Esophagus (tissue), 2 donors: Measurements from ENCODE around the gene MBNL1. TPM values are rescaled to one million over a fixed set of nuclear protein-coding genes. Genes with fewer than 3 reads are reported as not detected.

Experiments
- H3K27ac ChIP-seq, 2 donors: one replicate each; pipeline ENCODE4 v1.5.1; 2013; ENCODE audit warnings: low read depth in 2 of 2, mild to moderate bottlenecking in 2 of 2, inconsistent platforms in 1 of 2, low read length in 1 of 2, moderate library complexity in 1 of 2
- H3K27me3 ChIP-seq, 2 donors: one replicate each; pipeline ENCODE4 v1.6.1; 2013; ENCODE audit warnings: low read length in 2 of 2, control low read depth in 1 of 2, mild to moderate bottlenecking in 1 of 2; ENCODE audit not compliant: insufficient read depth in 2 of 2, control insufficient read depth in 1 of 2
- H3K36me3 ChIP-seq, 2 donors: one replicate each; pipeline ENCODE4 v1.6.1; 2013; ENCODE audit warnings: low read length in 1 of 2; ENCODE audit not compliant: control insufficient read depth in 2 of 2, insufficient read depth in 2 of 2
- H3K4me1 ChIP-seq, 2 donors: one replicate each; pipeline ENCODE4 v1.6.1; 2013; ENCODE audit warnings: low read length in 1 of 2; ENCODE audit not compliant: control insufficient read depth in 2 of 2, insufficient read depth in 2 of 2
- H3K4me3 ChIP-seq, 2 donors: one replicate each; pipeline ENCODE4 v1.5.1; 2013; ENCODE audit warnings: low read length in 2 of 2, mild to moderate bottlenecking in 2 of 2, low read depth in 1 of 2, moderate library complexity in 1 of 2
- H3K9me3 ChIP-seq, 2 donors: one replicate each; pipeline ENCODE4 v1.6.1; 2013; ENCODE audit warnings: mild to moderate bottlenecking in 2 of 2, low read depth in 1 of 2, low read length in 1 of 2, moderate library complexity in 1 of 2; ENCODE audit not compliant: control insufficient read depth in 2 of 2, insufficient read depth in 1 of 2
- WGBS, 2 donors: extraction: QIAGEN DNeasy Blood & Tissue Kit; methylation state at CpG; one replicate each; pipeline ENCODE4 v1.1.7; 2013; 5-methylcytosine and 5-hydroxymethylcytosine counted together
- polyA plus RNA-seq, 2 donors: library from polyadenylated mRNA; stranded (reverse); fragments of 200-250 nt; gene quantifications; one replicate each; pipeline ENCODE4 v1.2.3, GENCODE V29; 2013
- donor health status: healthy with polysubstance abuse.
- donor health status: Bipolar disorder and iron deficiency.

MBNL1 gene
- polyA plus RNA-seq, 2 donors: 23.6 to 28.6 TPM

GRCh38 chr3:152460936-152461335 lies 192.2 kb downstream of the MBNL1 start:
- 54 to 60% methylated on average over 3 of the region's 3 CpGs for WGBS, 2 donors
- no peak overlapping the region for H3K4me3 ChIP-seq
- no peak overlapping the region for H3K27ac ChIP-seq
- peaks cover 0 to 4% of the 10 kb centered on the region in 2 donors for H3K36me3 ChIP-seq
- H3K9me3 ChIP-seq: no peaks in the 10 kb centered on the region
- H3K4me1 ChIP-seq: no peaks in the 10 kb centered on the region
- H3K27me3 ChIP-seq: no peaks in the 10 kb centered on the region

DNA sequence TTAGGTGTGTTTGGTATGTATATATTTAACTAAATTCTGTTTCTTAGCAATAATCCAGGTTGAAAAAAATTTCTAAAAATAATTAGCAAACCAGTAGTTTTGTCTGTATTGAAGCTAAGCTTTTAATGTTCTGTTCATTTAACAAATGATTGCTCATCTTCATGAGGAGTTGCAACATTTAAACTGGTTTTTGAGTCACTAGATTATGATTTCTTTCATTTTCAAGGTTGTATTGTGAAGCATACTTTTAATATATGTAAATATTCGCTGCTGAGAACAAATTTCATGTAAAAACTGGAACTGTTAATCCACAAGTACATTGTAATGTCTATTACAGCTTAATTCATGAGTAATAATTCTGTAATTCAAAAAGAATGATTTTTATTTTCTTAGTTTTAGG lies 192.7 kb downstream of the MBNL1 start:
- Histone ChIP-seq H3K9me3 (no peaks in the 10 kb centered on the region), H3K4me1 (no peaks in the 10 kb centered on the region), H3K4me3 (no peak overlapping the region), H3K36me3 (no peaks in the 10 kb centered on the region), H3K27me3 (no peaks in the 10 kb centered on the region), H3K27ac (no peak overlapping the region)
- 52 to 71% methylated on average over 1 of the region's 1 CpG for WGBS, 2 donors

GRCh38 chr3:152466784-152467183 lies 198.1 kb downstream of the MBNL1 start:
- Histone ChIP-seq H3K4me3 (no peak overlapping the region), H3K36me3 (no peaks in the 10 kb centered on the region), H3K4me1 (no peaks in the 10 kb centered on the region), H3K27ac (no peak overlapping the region), H3K9me3 (no peaks in the 10 kb centered on the region), H3K27me3 (no peaks in the 10 kb centered on the region)
- WGBS, 2 donors: 67 to 73% methylated on average over 7 of the region's 7 CpGs

- Histone ChIP-seq H3K9me3 (no peaks in the 10 kb centered on the region), H3K36me3 (no peaks in the 10 kb centered on the region), H3K4me3 (no peak overlapping the region), H3K4me1 (no peaks in the 10 kb centered on the region), H3K27me3 (no peaks in the 10 kb centered on the region), H3K27ac (no peak overlapping the region)
- WGBS, 2 donors: 77% methylated on average over 4 of the region's 4 CpGs
Measured at GRCh38 chr3:152469248-152470025, 200.7 kb downstream of the MBNL1 start.

DNA sequence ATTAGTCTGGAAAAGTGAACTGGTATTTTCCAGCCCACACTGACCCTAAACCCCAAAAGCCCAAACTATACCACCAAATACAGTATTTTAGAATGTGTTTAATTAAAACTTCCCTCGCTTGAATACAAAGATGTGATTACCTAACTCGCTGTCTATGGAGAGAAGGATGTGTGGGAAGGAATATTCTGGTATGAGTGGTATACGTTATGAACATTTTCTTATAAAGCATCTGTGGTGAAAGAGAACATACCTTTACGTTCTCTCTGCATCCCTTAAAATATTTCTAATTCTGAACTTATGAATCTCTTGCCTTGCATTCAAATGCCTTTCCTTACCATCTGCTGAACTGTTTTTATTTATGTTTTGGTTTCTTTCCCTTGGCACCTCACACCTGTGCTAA lies 201.4 kb downstream of the MBNL1 start:
- Histone ChIP-seq H3K9me3 (no peaks in the 10 kb centered on the region), H3K4me1 (no peaks in the 10 kb centered on the region), H3K36me3 (no peaks in the 10 kb centered on the region), H3K27me3 (no peaks in the 10 kb centered on the region), H3K4me3 (no peak overlapping the region), H3K27ac (no peak overlapping the region)
- whole genome bisulfite sequencing, 2 donors: 89% methylated on average over 4 of the region's 4 CpGs

GRCh38 chr3:152470893-152471292 lies 202.2 kb downstream of the MBNL1 start:
- WGBS, 2 donors: 70 to 81% methylated on average over 1 of the region's 1 CpG
- H3K36me3 ChIP-seq: no peaks in the 10 kb centered on the region
- H3K27me3 ChIP-seq: no peaks in the 10 kb centered on the region
- no peaks in the 10 kb centered on the region for H3K4me1 ChIP-seq
- H3K27ac ChIP-seq: no peak overlapping the region
- no peak overlapping the region for H3K4me3 ChIP-seq
- no peaks in the 10 kb centered on the region for H3K9me3 ChIP-seq

DNA sequence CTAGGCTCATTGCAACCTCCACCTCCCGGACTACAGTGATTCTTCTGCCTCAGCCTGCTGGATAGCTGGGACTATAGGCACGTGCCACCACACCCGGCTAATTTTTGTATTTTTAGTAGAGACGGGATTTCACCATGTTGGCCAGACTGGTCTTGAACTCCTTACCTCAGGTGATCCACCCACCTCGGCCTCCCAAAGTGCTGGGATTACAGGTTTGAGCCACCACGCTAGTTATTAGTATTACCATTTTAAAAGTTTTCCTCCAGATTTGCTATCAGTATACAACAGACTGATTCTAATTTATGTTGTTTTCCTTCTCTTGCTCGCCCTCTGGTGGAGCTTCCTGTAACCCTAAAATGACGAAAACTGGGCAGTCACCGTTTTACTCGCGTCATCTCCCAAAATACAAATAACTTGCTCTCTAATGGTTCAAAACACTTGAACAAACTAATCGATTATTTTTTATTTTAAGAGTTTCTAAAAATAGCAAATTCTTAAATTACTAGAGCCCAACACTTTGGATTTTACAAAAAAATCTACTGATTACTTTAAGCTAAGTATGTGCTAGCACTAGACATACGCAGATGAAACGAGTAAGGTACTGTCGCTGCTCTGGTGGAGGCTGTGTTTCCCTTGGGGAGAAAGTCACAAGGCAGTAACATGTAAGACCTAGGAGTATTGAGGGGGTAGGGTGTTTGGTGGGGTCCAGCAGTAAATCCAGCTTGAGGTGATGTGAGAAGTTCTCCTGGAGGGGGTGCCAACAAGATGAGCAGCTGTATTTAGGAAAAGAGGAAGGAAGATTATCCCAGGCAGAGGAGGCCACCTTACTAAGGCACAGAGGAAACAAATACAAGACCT lies 203.3 kb downstream of the MBNL1 start:
- 37 to 48% methylated on average over 15 of the region's 15 CpGs for WGBS, 2 donors
- H3K9me3 ChIP-seq: no peaks in the 10 kb centered on the region
- H3K27ac ChIP-seq: no peak overlapping the region

GRCh38 chr3:152472672-152472954 lies 203.9 kb downstream of the MBNL1 start:
- H3K4me1 ChIP-seq: no peaks in the 10 kb centered on the region
- H3K27ac ChIP-seq: no peak overlapping the region
- no peaks in the 10 kb centered on the region for H3K9me3 ChIP-seq
- no peaks in the 10 kb centered on the region for H3K27me3 ChIP-seq
- 93 to 95% methylated on average over 3 of the region's 3 CpGs for WGBS, 2 donors
- no peaks in the 10 kb centered on the region for H3K36me3 ChIP-seq
- no peak overlapping the region for H3K4me3 ChIP-seq

More for the DNA sequence above, 203.3 kb downstream of the MBNL1 start:
- Histone ChIP-seq H3K27me3 (no peaks in the 10 kb centered on the region), H3K36me3 (no peaks in the 10 kb centered on the region), H3K4me1 (no peaks in the 10 kb centered on the region), H3K4me3 (no peak overlapping the region)

DNA sequence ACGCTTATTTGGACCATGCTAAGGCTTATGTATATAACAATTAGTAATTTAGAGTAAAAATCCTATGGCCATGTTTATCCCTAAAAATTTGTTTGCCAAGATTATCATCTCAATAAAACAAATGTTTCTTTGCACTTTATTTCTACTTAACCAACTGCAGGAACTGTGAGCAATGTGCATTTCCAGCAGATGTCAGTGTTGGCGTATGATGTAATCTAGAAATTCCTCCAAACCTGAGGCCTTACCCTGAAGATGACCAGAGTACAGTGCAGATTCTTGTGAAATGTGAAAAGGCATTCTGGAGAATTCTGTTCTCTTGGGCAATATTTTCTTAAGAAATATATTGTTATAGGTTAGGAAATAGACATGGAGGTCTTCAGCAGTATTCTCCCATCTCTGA lies 205.9 kb downstream of the MBNL1 start:
- no peaks in the 10 kb centered on the region for H3K36me3 ChIP-seq
- no peaks in the 10 kb centered on the region for H3K27me3 ChIP-seq
- H3K4me3 ChIP-seq: no peak overlapping the region
- WGBS, 2 donors: 88 to 93% methylated on average over 2 of the region's 2 CpGs
- no peaks in the 10 kb centered on the region for H3K4me1 ChIP-seq
- H3K9me3 ChIP-seq: no peaks in the 10 kb centered on the region
- H3K27ac ChIP-seq: no peak overlapping the region

- Histone ChIP-seq H3K36me3 (no peaks in the 10 kb centered on the region), H3K27ac (no peak overlapping the region), H3K4me3 (no peak overlapping the region), H3K9me3 (no peaks in the 10 kb centered on the region), H3K27me3 (no peaks in the 10 kb centered on the region), H3K4me1 (no peaks in the 10 kb centered on the region)
- WGBS, 2 donors: 72 to 73% methylated on average over 2 of the region's 2 CpGs
Measured at GRCh38 chr3:152477422-152477821, 208.7 kb downstream of the MBNL1 start.
